ENCODE results near the gene NKX6-1. TPM values are rescaled to one million over a fixed set of nuclear protein-coding genes. Genes with fewer than 3 reads are reported as not detected.
A peak's percentile ranks its signal among the peaks of the same experiment; 100 is the strongest.

Gene NKX6-1
- total RNA-seq, 2 experiments from 2014 or later: not detected

DNA sequence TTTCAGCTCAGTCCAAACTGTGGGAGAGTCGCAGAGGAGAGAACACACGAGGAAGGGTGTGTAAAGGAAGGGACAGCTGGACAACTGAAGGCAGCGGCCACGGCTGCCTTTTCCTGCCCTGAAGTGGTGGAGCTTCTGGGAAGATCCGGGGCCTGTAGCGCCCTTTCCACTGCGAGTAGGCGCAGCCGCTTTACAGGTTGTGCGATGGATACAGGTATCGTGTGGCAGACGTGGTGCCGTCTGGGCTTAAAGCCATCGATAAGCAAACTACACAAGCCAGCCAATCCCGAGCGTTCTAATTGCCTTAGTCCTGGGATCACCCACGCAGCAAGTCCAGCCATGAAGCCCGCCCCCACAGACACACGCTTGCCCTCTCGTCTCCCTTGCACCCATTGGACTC is 15.4 kb downstream of the NKX6-1 start:
- TF ChIP-seq, protein P1, sequence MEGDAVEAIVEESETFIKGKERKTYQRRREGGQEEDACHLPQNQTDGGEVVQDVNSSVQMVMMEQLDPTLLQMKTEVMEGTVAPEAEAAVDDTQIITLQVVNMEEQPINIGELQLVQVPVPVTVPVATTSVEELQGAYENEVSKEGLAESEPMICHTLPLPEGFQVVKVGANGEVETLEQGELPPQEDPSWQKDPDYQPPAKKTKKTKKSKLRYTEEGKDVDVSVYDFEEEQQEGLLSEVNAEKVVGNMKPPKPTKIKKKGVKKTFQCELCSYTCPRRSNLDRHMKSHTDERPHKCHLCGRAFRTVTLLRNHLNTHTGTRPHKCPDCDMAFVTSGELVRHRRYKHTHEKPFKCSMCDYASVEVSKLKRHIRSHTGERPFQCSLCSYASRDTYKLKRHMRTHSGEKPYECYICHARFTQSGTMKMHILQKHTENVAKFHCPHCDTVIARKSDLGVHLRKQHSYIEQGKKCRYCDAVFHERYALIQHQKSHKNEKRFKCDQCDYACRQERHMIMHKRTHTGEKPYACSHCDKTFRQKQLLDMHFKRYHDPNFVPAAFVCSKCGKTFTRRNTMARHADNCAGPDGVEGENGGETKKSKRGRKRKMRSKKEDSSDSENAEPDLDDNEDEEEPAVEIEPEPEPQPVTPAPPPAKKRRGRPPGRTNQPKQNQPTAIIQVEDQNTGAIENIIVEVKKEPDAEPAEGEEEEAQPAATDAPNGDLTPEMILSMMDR (IDR thresholded peaks at IDR 0.05): no peak
- peaks cover 3% of the 10 kb centered on the region for H3K9me3 Mint-ChIP-seq
- intact Hi-C loops (cut with micrococcal nuclease): no loop called here
- peaks cover 9% of the 10 kb centered on the region for H3K4me1 Mint-ChIP-seq (ENCODE audit: low read depth)
- no peak overlapping the region for H3K4me3 Mint-ChIP-seq
- DNase-seq: no peak
- no peak overlapping the region for H3K27ac Mint-ChIP-seq
- ATAC-seq: no peak
- CTCF ChIA-PET: interaction anchor here (0.8 to 2.4 kb wide), 4 partner anchors 8 to 19 kb away, joined by 3 to 7 read pairs (median 4); no protein-coding TSS in a partner anchor
- peaks cover 1% of the 10 kb centered on the region for H3K36me3 Mint-ChIP-seq (ENCODE audit: low read depth)
- H3K27me3 Mint-ChIP-seq: peaks cover 77% of the 10 kb centered on the region
- POLR2A ChIA-PET: no interaction called here

DNA sequence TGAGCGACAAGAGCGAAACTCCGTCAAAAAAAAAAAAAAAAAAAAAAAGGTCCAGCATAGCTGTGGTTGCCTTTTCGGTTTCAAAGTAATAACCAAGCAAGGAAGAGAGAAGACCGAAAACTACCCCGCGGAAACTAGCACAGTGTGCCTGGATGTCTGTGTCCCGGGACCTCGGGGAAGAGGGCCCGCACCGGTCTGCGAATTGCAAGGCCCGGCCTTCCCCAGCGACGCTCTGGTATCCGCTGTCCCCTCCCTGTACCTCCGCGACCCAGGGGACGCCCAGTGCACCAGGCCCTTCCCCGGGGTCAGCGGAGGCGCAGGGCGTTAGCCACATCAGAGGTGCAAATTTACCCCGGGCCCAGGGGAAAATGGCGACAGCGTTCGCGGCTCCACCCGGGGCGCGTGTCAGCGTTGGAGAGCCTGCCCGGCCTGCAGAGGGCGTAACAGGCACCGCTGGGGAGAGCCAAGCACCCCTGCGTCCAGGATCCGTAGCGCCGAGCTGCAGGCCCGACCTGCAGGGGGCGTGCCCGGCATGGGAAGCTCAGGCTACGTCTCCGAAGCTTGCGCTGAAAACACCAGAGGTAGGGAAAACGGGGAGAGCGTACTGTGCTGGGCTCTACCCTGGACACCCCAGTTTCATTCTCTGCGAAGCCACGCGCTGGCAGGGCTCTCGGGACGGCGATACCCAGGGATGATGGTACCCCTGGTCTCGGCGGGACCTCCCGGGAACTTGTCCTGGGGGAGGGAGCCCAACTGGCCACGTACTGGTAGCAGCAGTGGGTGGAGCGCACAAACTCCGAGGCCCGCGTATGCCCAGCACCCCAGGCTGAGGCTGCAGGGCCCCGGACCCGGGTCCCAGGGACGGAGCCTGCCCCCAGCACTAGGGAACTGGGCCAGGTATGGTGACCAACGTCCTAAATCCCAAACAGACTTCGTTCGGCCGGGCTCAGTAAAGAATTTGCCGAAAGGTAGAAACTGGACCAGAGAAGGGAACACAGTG is 16.2 kb downstream of the NKX6-1 start:
- CTCF ChIA-PET: interaction anchor here (0.8 to 2.4 kb wide), 3 partner anchors 9 to 19 kb away, joined by 4 to 7 read pairs (median 4); no protein-coding TSS in a partner anchor
- no peak overlapping the region for H3K27ac Mint-ChIP-seq
- no peak overlapping the region for H3K4me3 Mint-ChIP-seq
- peaks cover 1% of the 10 kb centered on the region for H3K36me3 Mint-ChIP-seq (ENCODE audit: low read depth)
- peak; percentile 18 for DNase-seq
- intact Hi-C loops (cut with micrococcal nuclease): no loop called here
- POLR2A ChIA-PET: no interaction called here
- H3K9me3 Mint-ChIP-seq: peaks cover 3% of the 10 kb centered on the region
- TF ChIP-seq, protein P1 (IDR thresholded peaks at IDR 0.05): no peak
- no peak for ATAC-seq
- peaks cover 75% of the 10 kb centered on the region for H3K27me3 Mint-ChIP-seq
- peaks cover 9% of the 10 kb centered on the region for H3K4me1 Mint-ChIP-seq (ENCODE audit: low read depth)

DNA sequence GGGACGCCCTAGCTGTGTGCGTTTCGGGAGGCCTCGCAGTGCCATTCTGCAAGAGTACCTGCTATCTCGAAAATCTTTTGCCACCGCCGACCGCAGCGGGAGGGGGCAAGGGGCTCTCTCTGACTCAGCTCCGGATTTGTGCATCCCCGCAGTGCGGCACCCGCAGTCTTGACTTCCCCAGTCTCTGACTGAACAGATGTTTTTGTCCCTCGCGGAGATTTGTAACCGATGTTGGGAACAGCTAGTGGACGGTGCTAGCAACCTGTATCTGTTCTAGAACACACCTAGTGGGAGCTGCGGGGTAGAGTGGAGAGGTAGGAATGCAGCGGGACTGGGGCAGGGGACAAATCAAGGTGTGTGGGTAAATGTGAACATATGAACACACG is 17.2 kb downstream of the NKX6-1 start:
- TF ChIP-seq, protein P1 (IDR thresholded peaks at IDR 0.05): no peak
- Mint-ChIP-seq H3K27ac (no peak overlapping the region), H3K4me1 (ENCODE audit: low read depth) (peaks cover 9% of the 10 kb centered on the region), H3K27me3 (peaks cover 71% of the 10 kb centered on the region), H3K4me3 (no peak overlapping the region), H3K9me3 (peaks cover 3% of the 10 kb centered on the region), H3K36me3 (ENCODE audit: low read depth) (peaks cover 1% of the 10 kb centered on the region)
- ATAC-seq: no peak
- intact Hi-C loops (cut with micrococcal nuclease): no loop called here
- DNase-seq: no peak
- POLR2A ChIA-PET: no interaction called here
- CTCF ChIA-PET: interaction anchor here (1.1 to 2.4 kb wide), 2 partner anchors 20 to 22 kb away, joined by 3 to 7 read pairs; no protein-coding TSS in a partner anchor

- Mint-ChIP-seq H3K4me1 (ENCODE audit: low read depth) (peaks cover 9% of the 10 kb centered on the region), H3K27ac (no peak overlapping the region), H3K4me3 (no peak overlapping the region), H3K27me3 (peaks cover 67% of the 10 kb centered on the region), H3K36me3 (ENCODE audit: low read depth) (peaks cover 1% of the 10 kb centered on the region), H3K9me3 (peaks cover 3% of the 10 kb centered on the region)
- intact Hi-C loops (cut with micrococcal nuclease): no loop called here
- no peak for DNase-seq
- TF ChIP-seq, protein P1 (IDR thresholded peaks at IDR 0.05): no peak
- ChIA-PET CTCF (interaction anchor here (1.1 to 2.4 kb wide), 2 partner anchors 21 to 22 kb away, joined by 3 to 7 read pairs; no protein-coding TSS in a partner anchor), POLR2A (no interaction called here)
- no peak for ATAC-seq
These were observed 17.8 kb downstream of the NKX6-1 start for GRCh38 chr4:84481077-84481859.

Measured in activated CD8-positive, alpha-beta T cell treated with anti-CD3 and anti-CD28 coated beads for 36 hours (primary cell).